ENCODE measurements around the gene POFUT2.

POFUT2 gene

DNA sequence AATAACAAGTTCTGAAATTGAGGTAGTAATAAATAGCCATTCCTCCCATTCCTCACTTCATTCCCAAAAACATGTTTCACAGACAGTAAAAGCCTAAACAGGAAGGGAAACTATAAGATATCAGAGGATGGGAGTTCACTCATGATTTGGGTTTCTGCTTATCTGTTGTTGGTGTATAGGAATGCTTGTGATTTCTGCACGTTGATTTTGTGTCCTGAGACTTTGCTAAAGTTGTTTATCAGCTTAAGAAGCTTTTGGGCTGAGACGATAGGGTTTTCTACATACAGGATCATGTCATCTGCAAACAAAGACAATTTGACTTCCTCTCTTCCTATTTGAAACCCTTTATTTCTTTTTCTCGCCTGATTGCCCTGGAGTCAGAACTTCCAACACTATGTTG lies 26.0 kb upstream of the POFUT2 start:
- H3K4me1 ChIP-seq (ENCODE audit: insufficient read depth, low read length, severe bottlenecking), result no peaks in the 10 kb centered on the region
- H3K9me3 ChIP-seq (ENCODE audit: low read length), result no peaks in the 10 kb centered on the region
- H3K27me3 ChIP-seq (ENCODE audit: insufficient read depth, low read length), result peaks cover 3% of the 10 kb centered on the region; the same call in 1 of the 2 replicates
- H3F3A ChIP-seq (ENCODE audit: insufficient read depth, low read length), result no peaks in the 10 kb centered on the region
- TF ChIP-seq, protein P1, sequence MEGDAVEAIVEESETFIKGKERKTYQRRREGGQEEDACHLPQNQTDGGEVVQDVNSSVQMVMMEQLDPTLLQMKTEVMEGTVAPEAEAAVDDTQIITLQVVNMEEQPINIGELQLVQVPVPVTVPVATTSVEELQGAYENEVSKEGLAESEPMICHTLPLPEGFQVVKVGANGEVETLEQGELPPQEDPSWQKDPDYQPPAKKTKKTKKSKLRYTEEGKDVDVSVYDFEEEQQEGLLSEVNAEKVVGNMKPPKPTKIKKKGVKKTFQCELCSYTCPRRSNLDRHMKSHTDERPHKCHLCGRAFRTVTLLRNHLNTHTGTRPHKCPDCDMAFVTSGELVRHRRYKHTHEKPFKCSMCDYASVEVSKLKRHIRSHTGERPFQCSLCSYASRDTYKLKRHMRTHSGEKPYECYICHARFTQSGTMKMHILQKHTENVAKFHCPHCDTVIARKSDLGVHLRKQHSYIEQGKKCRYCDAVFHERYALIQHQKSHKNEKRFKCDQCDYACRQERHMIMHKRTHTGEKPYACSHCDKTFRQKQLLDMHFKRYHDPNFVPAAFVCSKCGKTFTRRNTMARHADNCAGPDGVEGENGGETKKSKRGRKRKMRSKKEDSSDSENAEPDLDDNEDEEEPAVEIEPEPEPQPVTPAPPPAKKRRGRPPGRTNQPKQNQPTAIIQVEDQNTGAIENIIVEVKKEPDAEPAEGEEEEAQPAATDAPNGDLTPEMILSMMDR (IDR thresholded peaks at IDR 0.05; ENCODE audit: low read length), result no peak
- H3K9me2 ChIP-seq (ENCODE audit: low read depth, low read length), result no peaks in the 10 kb centered on the region
- H3K27ac ChIP-seq (ENCODE audit: low read depth, low read length, poor library complexity, severe bottlenecking), result no peak overlapping the region
- no peak overlapping the region for H3K4me3 ChIP-seq (ENCODE audit: low read depth, low read length, poor library complexity, severe bottlenecking)
- no peak overlapping the region for H3K9ac ChIP-seq (ENCODE audit: low read length)
- H3K79me2 ChIP-seq (ENCODE audit: insufficient read depth, low read length), result no peaks in the 10 kb centered on the region
- H3K36me3 ChIP-seq (ENCODE audit: insufficient read depth, low read length), result no peaks in the 10 kb centered on the region
- H3K4me2 ChIP-seq (ENCODE audit: low read length), result no peak overlapping the region
- no peak overlapping the region for H2AFZ ChIP-seq (ENCODE audit: low read length)
- H4K20me1 ChIP-seq (ENCODE audit: insufficient read depth, low read length), result no peaks in the 10 kb centered on the region

DNA sequence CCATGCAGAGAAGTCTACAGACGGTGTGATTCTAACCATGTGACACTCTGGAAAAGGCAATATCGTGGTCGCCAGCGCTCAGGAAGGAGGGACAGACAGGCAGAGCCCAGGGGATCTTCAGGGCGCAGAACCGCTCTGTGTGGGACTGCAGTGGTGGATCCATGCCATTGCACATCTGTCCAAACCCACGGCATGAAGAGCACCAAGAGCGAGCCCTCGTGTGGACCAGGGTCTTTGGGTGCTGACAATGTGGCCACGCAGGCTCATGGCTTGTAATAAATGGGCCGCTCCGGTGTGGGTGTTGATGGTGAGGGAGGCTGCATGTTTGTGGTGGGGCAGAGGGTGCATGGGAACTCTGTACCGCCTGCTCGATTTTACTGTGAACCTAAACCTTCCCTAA lies 25.3 kb upstream of the POFUT2 start:
- TF ChIP-seq, protein P1 (IDR thresholded peaks at IDR 0.05; ENCODE audit: low read length), result no peak
- TF ChIP-seq EZH2 (IDR thresholded peaks at IDR 0.05; ENCODE audit: borderline replicate concordance, low read length), result no peak
- no peak overlapping the region for H3K9ac ChIP-seq (ENCODE audit: low read length)

DNA sequence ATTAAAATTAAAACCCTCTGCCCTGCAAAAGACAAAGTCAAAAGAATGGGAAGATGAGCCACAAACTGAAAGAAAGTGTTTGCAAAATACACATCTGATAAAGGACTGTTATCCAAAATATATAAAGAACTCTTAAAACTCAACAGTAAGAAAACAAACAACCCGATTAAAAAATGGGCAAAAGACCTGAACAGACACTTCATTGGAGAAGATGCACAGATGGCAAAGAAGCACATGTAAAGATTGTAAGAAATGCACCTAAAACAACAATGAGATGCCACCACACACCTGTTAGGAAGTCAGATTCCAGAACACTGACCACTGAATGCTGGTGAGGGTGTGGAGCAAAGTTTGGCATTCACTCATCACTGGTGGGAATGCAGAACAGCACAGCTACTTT lies 24.6 kb upstream of the POFUT2 start:
- no peak for TF ChIP-seq EZH2 (IDR thresholded peaks at IDR 0.05; ENCODE audit: borderline replicate concordance, low read length)
- TF ChIP-seq, protein P1 (IDR thresholded peaks at IDR 0.05; ENCODE audit: low read length), result no peak

More for the DNA sequence above, 25.3 kb upstream of the POFUT2 start:
- H3K27ac ChIP-seq (ENCODE audit: low read depth, low read length, poor library complexity, severe bottlenecking), result no peak overlapping the region
- H3K4me2 ChIP-seq (ENCODE audit: low read length), result no peak overlapping the region
- peaks cover 3% of the 10 kb centered on the region; the same call in 1 of the 2 replicates for H3K27me3 ChIP-seq (ENCODE audit: insufficient read depth, low read length)
- no peaks in the 10 kb centered on the region for H3K36me3 ChIP-seq (ENCODE audit: insufficient read depth, low read length)
- no peaks in the 10 kb centered on the region for H3K9me2 ChIP-seq (ENCODE audit: low read depth, low read length)
- no peaks in the 10 kb centered on the region for H3K79me2 ChIP-seq (ENCODE audit: insufficient read depth, low read length)
- no peaks in the 10 kb centered on the region for H3K4me1 ChIP-seq (ENCODE audit: insufficient read depth, low read length, severe bottlenecking)
- no peak overlapping the region for H2AFZ ChIP-seq (ENCODE audit: low read length)
- H3F3A ChIP-seq (ENCODE audit: insufficient read depth, low read length), result no peaks in the 10 kb centered on the region
- H3K9me3 ChIP-seq (ENCODE audit: low read length), result no peaks in the 10 kb centered on the region
- H4K20me1 ChIP-seq (ENCODE audit: insufficient read depth, low read length), result no peaks in the 10 kb centered on the region
- H3K4me3 ChIP-seq (ENCODE audit: low read depth, low read length, poor library complexity, severe bottlenecking), result no peak overlapping the region

More for the DNA sequence above, 24.6 kb upstream of the POFUT2 start:
- Histone ChIP-seq H3K79me2 (ENCODE audit: insufficient read depth, low read length) (no peaks in the 10 kb centered on the region), H3F3A (ENCODE audit: insufficient read depth, low read length) (no peaks in the 10 kb centered on the region), H4K20me1 (ENCODE audit: insufficient read depth, low read length) (no peaks in the 10 kb centered on the region), H3K9ac (ENCODE audit: low read length) (no peak overlapping the region), H3K36me3 (ENCODE audit: insufficient read depth, low read length) (no peaks in the 10 kb centered on the region), H2AFZ (ENCODE audit: low read length) (no peak overlapping the region), H3K27ac (ENCODE audit: low read depth, low read length, poor library complexity, severe bottlenecking) (no peak overlapping the region), H3K4me3 (ENCODE audit: low read depth, low read length, poor library complexity, severe bottlenecking) (no peak overlapping the region), H3K4me1 (ENCODE audit: insufficient read depth, low read length, severe bottlenecking) (no peaks in the 10 kb centered on the region), H3K27me3 (ENCODE audit: insufficient read depth, low read length) (peaks cover 3% of the 10 kb centered on the region; the same call in 1 of the 2 replicates), H3K9me3 (ENCODE audit: low read length) (no peaks in the 10 kb centered on the region), H3K9me2 (ENCODE audit: low read depth, low read length) (no peaks in the 10 kb centered on the region), H3K4me2 (ENCODE audit: low read length) (no peak overlapping the region)

All from OCI-LY1 (cell line).